ACHN (cell line): ENCODE results near the gene NRBP1.
"Not testable (repeated sequence)": the region's sequence is repeated elsewhere in the genome, so short reads cannot be mapped to it uniquely, and the experiment has no call there.

Experiments
- DNase-seq: peaks from one replicate; pipeline ENCODE4 v3.0.0-alpha.2; 2015
- in situ Hi-C: cut with HindIII; loops from 2 replicates; pipeline ENCODE4 v1.10.0; 2017; ENCODE audit warnings: low sequenced_read_pairs, low pct_ligation_motif_present, low pct_unique_long_range_greater_than_20kb

The NRBP1 gene

DNA sequence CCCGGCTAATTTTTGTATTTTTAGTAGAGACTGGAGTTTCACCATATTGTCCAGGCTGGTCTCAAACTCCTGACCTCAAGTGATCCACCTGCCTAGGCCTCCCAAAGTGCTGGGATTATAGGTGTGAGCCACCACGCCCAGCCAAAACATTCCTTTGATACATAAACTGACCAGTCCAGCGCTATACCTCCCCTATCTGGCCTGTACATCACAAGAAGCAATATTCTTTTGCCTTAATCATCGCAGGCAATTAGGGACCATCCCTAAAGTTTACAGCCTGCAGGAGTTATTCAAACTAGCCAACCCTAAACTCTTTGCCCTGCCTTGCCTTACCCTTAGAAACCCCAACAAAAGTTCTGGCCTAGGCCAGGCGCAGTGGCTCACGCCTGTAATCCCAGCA is 12.3 kb upstream of the NRBP1 start:
- in situ Hi-C loops = no loop called here
- no peak for DNase-seq

DNA sequence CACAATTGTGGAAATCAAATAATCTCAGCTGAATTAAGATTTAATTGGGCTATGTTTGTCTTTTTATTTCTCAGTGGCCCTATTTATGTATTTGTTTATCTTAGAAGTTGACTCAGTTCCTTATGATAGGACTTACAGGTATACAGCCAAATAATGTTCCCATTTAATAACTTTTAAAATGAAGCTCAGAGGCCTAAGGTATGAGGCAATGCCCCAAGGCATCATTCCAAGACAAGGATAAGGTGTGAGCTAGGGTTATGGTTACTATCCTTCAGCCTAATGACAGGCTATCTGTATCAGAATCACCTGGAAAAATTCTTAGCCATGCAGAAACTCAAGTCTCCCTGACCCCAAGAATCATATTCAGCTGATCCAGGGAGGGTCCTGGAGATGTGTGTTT is 7.4 kb upstream of the NRBP1 start:
- DNase-seq = no peak
- in situ Hi-C loops = no loop called here

DNA sequence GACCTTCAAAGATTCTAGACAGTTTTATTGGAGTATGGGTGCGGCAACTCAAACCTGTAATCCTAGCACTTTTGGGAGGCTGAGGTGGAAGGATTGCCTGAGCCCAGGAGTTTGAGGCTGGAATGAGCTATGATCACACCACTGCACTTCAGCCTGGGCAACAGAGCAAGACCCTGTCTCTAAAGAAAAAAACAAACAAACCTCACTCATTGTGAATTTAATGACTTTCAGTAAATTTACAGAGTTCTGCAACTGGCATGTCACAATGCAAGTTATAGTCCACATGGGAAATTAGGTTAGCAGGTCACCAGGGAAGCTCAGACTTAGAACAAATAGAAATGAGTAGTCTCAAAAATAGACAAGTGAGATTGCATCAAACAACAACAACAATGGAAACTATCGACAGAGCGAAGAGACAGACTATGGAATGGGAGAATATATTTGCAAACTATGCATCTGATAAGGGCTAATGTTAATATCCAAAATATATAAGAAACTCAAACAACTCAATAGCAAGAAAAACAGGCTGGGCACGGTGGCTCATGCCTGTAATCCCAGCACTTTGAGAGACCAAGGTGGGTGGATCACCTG is 6.7 kb upstream of the NRBP1 start:
- in situ Hi-C loops = no loop called here
- no peak for DNase-seq

DNA sequence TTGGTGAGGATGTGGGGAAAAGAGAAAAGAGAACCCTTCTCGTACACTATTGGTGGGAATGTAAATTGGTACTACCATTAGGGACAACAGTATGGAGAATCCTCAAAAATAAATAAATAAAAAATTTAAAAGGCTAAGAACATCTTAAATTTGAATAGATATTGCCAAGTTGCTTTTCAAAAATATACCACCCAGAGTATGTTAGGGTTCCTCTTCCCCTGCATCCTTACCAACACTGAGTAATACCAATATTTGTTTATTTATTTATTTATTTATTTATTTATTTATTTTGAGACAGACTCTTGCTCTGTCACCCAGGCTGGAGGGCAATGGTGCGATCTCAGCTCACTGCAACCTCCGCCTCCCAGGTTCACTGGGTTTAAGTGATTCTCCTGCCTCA is 5.5 kb upstream of the NRBP1 start:
- in situ Hi-C loops = no loop called here
- no peak for DNase-seq

DNA sequence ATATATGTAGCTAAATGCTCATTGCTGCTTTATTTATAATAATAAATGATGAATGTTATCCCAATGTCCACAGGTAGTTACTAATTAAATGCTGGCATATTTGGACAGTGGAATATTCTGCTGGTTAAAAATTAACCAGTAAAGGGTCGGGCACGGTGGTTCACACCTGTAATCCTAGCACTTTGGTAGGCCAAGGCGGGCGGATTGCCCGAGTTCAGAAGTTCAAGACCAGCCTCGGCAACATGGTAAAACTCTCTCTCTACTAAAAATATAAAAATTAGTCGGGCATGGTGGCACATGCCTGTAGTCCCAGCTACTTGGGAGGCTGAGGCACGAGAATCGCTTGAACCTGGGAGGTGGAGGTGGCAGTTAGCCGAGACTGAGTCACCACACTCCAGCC is 3.4 kb upstream of the NRBP1 start:
- in situ Hi-C loops, DNase-seq: not testable (repeated sequence)

DNA sequence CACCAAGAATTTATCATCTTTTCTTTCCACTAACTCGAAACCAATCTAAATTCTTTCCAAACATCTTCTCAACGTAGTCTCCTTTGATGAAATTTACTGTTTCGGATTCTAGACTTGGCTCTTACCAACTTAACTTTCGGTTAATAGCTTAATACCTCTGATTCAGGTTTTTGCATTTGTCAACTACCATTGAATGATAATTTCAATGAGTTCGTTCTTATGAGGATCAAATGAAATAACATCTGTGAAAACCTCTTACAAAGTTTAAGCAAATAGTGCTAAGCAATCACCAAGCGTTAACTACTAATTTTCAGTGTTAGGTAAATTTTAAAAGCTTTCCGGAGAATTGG is 593 bp upstream of the NRBP1 start:
- in situ Hi-C loops = no loop called here
- no peak for DNase-seq

DNA sequence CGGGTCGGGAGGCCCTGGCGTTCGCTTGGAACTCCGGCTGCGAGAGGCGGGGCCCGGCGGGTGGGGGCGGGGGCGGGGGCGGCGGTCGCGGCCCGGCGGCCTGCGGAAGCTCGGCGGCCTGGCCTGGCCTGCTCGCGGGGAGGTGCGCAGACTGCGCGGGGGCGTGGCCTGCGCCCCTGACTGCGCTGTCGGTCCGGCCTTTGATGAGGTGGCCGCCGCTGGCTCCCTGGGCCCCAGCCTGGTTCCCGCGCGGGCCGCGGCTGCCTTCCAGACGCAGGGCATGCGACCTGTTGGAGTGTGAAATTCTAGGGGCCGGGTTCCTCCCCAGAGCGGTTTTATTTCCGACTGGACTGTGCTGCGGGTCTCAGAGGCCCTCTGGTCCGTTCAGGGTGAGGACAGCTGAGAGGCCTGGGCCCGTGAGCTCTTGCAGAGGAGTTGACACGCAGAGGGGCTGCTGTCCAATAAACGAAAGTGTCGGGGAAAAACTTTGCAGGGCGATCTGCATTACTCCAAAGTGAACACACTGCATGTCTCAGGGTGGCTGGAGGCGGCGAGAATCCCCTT is 629 bp downstream of the NRBP1 start:
- in situ Hi-C loops = no loop called here
- peak; percentile 90 for DNase-seq

DNA sequence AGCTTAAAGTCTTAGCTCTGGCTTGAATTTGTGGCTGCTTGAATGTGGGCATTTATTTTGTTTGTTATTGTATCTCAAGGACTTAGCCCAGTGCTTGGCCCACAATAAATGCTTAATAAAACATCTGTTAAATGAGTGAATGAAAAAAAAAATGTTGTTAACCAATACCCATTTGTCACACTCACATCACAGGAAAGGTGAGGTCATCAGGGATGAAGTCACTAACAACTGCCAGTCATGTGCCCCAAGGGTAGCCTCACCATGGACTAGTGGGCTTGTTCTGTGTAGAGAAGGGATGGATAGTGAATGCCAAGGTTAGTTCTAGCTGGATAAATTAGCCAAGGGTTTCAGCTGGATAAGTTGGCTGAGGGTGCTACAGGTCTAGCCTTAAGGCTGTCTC is 3.0 kb downstream of the NRBP1 start:
- in situ Hi-C loops = no loop called here

DNA sequence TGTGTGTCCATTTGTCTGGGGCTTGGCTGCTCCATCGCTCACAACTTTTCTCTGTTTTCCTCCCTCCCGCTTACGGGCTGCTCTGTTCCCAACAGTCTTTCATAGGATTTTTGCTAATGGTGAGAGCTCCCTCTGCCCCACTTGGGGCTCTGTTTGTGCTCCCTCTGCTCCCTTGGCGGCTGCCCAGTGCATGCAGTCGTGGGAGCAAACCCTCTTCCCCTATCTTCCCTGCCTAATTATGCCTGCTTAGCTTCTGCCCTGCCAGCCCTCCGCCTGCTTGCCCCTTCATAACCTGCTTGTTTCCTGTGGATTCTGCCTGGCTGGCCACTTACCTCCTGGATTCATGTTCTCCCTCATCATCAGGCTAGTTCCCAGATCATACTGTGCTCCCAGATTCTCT is 7.2 kb downstream of the NRBP1 start:
- DNase-seq = no peak

More for the DNA sequence above, 3.0 kb downstream of the NRBP1 start:
- peak; percentile 42 for DNase-seq

DNA sequence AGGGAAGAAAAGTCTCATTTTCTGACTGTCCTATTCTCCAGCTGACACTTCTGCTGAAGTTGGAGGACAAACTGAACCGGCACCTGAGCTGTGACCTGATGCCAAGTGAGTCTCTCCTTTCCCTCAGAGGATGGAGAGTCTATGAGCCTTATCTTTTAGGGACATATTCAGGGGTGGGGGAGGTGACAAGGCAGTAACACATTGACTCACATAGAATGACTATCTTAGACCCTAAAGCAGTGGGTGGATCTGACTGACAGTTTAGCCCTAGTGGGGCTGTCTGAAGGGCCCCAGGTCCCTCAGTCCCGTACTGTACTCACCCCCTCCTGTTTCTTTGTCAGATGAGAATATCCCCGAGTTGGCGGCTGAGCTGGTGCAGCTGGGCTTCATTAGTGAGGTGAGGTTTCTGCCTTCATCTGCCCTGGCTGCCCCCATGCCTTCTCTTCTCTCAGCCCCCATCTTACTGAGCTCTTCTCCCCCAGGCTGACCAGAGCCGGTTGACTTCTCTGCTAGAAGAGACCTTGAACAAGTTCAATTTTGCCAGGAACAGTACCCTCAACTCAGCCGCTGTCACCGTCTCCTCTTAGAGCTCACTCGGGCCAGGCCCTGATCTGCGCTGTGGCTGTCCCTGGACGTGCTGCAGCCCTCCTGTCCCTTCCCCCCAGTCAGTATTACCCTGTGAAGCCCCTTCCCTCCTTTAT is 12.9 kb downstream of the NRBP1 start:
- in situ Hi-C loops = no loop called here
- no peak for DNase-seq

More for the DNA sequence above, 7.2 kb downstream of the NRBP1 start:
- in situ Hi-C loops = no loop called here

DNA sequence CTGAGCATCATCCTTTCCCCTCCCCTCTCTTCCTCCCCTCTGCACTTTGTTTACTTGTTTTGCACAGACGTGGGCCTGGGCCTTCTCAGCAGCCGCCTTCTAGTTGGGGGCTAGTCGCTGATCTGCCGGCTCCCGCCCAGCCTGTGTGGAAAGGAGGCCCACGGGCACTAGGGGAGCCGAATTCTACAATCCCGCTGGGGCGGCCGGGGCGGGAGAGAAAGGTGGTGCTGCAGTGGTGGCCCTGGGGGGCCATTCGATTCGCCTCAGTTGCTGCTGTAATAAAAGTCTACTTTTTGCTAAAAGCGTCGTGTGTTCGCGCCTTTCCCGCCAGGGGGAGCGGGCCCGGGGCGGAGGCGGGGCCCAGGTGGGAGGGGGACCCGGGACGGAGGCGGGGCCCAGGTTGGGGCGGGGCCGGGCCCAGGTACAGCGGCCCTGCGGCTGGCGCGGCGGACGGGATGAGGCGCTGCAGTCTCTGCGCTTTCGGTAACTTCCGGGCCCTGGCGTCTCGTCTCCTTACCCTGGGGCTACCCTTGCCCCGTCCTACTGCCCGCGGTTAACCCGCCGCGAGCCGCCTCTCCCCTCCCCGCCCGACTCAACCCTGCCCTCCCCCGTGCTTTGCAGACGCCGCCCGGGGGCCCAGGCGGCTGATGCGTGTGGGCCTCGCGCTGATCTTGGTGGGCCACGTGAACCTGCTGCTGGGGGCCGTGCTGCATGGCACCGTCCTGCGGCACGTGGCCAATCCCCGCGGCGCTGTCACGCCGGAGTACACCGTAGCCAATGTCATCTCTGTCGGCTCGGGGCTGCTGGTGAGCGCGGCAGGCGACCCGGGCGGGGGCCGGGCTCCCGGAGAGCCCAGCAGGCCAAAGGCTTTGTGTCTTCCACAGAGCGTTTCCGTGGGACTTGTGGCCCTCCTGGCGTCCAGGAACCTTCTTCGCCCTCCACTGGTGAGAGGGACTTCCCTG is 13.8 kb downstream of the NRBP1 start, which contains the start of gene KRTCAP3:
Gene KRTCAP3, plus strand, starts transcription at position 424 of the 962 bp plus-strand sequence. Its CDS starts 32 bp downstream, at position 456.
- DNase-seq = no peak
- in situ Hi-C loops = no loop called here

DNA sequence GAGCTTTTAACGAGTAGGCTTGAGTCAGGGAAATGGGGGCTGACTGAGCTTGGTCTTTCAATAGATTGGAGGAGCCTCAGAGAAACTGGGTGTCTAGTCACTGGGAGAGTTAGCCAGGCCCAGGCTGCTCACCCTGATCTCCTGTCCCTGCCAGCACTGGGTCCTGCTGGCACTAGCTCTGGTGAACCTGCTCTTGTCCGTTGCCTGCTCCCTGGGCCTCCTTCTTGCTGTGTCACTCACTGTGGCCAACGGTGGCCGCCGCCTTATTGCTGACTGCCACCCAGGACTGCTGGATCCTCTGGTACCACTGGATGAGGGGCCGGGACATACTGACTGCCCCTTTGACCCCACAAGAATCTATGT is 14.5 kb downstream of the NRBP1 start:
- in situ Hi-C loops = no loop called here

DNA sequence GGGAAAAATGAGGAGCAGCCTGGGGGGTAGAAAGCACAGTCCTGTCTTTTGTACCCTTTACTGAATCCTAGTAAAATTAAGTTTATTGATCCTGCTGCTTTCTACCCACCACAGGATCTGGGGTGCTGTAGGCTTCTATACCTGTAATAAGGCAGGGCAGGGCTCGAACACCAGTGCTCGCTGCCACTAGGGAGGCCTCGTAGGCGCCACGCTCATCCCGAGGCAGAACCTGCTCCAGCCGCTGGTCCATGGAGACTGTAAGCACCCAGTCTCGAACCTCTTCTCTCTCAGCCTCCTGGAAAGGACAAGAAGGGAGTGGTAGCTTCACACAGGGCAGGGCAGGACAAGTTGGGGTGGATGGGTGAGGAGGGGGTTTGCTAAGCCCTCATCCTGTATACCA is 16.7 kb downstream of the NRBP1 start:
- in situ Hi-C loops = no loop called here
- no peak for DNase-seq

More for the DNA sequence above, 14.5 kb downstream of the NRBP1 start:
- DNase-seq = no peak

DNA sequence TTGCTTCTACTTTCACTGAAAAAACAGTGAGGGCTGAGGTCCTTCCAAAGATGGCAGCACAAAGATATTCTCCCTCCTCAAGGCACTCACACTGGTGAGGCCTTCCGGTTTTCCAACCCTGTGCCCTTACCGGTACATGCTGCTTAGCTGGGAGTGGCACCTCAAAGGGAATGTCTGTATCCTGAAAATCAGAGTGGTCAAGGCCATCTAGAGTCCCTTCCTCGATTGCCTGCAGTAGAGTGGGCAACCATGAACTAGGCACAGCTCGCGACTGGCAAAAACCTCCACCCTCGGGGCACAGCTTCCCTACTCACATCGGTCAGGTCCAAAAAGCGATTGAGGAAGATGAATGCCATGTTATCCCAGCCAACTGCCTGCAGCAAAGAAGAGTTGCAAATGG is 17.2 kb downstream of the NRBP1 start:
- in situ Hi-C loops = no loop called here
- DNase-seq = no peak

DNA sequence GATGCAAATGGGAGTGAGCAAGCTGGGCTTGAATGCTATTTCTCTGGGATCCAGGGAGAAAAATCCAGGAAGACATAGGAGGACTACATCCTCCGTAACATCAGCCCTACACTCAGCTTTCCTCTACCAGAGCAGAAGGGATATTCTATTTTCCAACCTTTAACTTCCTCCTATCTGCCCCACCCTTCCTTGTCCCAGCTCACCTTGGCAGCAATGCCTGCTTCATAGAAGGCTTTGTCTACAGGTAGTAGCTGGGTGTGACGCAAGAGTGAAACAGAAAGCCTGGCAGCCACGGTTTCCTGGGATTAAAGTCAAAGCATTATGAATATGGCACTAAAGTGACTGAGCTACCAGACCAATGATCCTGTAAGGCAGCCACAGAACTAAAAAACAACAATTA is 17.6 kb downstream of the NRBP1 start:
- in situ Hi-C loops = no loop called here
- no peak for DNase-seq

DNA sequence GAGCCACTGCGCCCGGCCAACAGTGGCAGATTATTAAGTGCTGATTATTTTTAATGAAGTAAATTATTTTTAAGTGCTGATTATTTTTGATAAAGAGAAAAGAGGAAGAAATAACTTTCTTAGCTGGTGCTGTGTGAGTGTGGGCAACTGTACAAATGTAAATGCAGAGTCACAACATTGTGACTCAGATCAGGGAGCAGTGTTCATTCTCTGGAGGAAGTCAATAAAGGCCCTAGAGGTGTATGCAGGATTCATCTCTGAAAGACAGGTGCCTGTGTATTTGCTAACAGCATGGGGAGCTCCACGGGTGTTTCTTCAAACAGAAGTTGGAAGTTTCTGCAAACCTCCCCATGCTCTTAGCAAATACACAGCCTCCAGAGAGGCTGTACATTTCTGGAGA is 19.9 kb downstream of the NRBP1 start:
- no peak for DNase-seq
- in situ Hi-C loops = no loop called here

DNA sequence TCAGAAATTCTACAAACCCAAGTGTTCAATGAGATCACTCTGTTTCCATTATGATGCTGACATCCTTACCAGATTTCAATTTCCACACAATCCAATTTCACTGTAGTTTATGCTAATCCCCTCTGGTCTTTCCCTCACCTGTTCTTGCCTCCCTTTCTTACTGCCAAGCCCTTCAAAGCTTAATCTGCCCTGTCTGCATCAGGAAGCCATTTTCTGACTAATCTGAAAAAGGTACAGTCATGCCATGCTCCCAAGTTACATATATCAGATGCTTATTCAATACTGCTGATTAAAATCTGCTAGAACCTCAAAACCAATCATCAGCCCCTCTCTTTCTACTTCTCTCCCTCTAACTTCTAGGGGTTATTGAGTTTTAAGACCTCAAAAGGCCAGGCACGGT is 22.7 kb downstream of the NRBP1 start:
- in situ Hi-C loops = no loop called here
- no peak for DNase-seq

DNA sequence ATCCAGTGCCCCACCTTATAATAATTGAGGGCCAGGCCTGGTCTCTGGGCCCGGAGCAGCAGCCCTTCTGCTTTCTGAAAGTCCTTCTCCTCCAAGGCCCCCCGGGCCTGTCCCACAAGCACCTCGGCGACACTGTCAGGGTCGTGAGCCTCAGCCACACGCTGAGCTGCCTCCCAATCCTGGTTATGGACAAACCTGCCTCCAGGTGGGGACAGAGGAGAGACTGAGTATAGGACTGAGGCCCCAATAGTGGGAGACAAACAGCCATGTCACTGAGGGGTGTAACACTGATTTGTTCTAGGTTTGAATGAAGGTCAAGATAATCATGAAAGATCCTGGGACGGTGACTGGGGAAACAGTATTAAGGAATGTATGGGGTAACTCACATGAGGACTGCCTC is 25.5 kb downstream of the NRBP1 start:
- no peak for DNase-seq
- in situ Hi-C loops = no loop called here

DNA sequence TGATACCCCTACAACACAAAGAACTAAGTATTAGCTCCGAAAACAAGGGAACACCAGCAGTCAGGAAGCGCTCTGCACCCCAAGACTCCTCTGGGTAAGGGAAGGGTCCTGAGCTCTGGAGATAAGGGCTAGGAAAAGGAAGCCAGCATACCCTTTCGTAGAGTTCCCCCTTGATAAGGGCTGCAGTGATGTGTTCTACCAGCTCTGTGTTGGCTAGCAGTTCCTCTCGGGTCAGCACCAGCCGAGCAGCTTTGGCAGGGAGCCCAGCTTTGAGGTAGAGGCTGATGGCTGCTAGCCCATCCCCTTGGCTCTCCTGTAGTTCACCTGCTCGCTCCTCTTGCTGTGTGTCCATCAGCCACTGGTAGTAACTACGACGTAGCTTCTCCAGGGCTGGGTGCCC is 32.7 kb downstream of the NRBP1 start:
- in situ Hi-C loops = no loop called here
- no peak for DNase-seq
